SU-DHL-6 (cell line): ENCODE results near the gene ARMC10.
"Not testable (repeated sequence)": the region's sequence is repeated elsewhere in the genome, so short reads cannot be mapped to it uniquely, and the experiment has no call there.

ENCODE experiments used
- EZH2phosphoT487 ChIP-seq: fragments of 200-600 bp; sonication (generic), shearing (Covaris generic); conservative IDR thresholded peaks from 2 replicates; pipeline ENCODE4 v1.6.1; 2018; ENCODE audit warnings: mild to moderate bottlenecking, antibody characterized with exemption, low read length, moderate library complexity, mixed read lengths
- TF ChIP-seq, protein P1 (sequence below): fragments of 200-600 bp; sonication (generic); IDR thresholded peaks from one replicate; pipeline ENCODE4 v1.5.1; 2017; ENCODE audit warnings: antibody characterized with exemption, mild to moderate bottlenecking, low read length, moderate library complexity; ENCODE audit not compliant: insufficient read depth, poor library complexity, severe bottlenecking

- TF ChIP-seq, protein P1, sequence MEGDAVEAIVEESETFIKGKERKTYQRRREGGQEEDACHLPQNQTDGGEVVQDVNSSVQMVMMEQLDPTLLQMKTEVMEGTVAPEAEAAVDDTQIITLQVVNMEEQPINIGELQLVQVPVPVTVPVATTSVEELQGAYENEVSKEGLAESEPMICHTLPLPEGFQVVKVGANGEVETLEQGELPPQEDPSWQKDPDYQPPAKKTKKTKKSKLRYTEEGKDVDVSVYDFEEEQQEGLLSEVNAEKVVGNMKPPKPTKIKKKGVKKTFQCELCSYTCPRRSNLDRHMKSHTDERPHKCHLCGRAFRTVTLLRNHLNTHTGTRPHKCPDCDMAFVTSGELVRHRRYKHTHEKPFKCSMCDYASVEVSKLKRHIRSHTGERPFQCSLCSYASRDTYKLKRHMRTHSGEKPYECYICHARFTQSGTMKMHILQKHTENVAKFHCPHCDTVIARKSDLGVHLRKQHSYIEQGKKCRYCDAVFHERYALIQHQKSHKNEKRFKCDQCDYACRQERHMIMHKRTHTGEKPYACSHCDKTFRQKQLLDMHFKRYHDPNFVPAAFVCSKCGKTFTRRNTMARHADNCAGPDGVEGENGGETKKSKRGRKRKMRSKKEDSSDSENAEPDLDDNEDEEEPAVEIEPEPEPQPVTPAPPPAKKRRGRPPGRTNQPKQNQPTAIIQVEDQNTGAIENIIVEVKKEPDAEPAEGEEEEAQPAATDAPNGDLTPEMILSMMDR, result not testable (repeated sequence)
- not testable (repeated sequence) for TF ChIP-seq EZH2phosphoT487
Measured at GRCh38 chr7:103034318-103034717, 40.6 kb upstream of the ARMC10 start.
